Karpas-422 (cell line): ENCODE data around the gene UGT1A7. TPM values are rescaled to one million over a fixed set of nuclear protein-coding genes. Genes with fewer than 3 reads are reported as not detected.

Source experiments
- DNase-seq: peaks from one replicate; pipeline ENCODE4 v3.0.0-alpha.2; 2015
- H2AFZ ChIP-seq: fragments of 200-600 bp; sonication (generic); 2 replicates; pipeline ENCODE4 v1.6.1; 2014; ENCODE audit warnings: antibody characterized with exemption, low read length, mixed read lengths
- H3K27ac ChIP-seq: fragments of 200-600 bp; sonication (generic); 2 replicates; pipeline ENCODE4 v1.5.1; 2014; ENCODE audit warnings: mild to moderate bottlenecking, low read length, moderate library complexity
- H3K27me3 ChIP-seq: fragments of 200-600 bp; sonication (generic); 2 replicates; pipeline ENCODE4 v1.6.1; 2014; ENCODE audit warnings: low read length, mixed read lengths
- H3K36me3 ChIP-seq: fragments of 200-600 bp; sonication (generic); 2 replicates; pipeline ENCODE4 v1.6.1; 2014; ENCODE audit warnings: low read length, mixed read lengths; ENCODE audit not compliant: insufficient read depth
- H3K4me1 ChIP-seq: fragments of 200-600 bp; sonication (generic); 2 replicates; pipeline ENCODE4 v1.6.1; 2014; ENCODE audit warnings: mild to moderate bottlenecking, low read length, mixed read lengths
- H3K4me2 ChIP-seq: fragments of 200-600 bp; sonication (generic); 2 replicates; pipeline ENCODE4 v1.6.1; 2014; ENCODE audit warnings: low read length, low read depth, mild to moderate bottlenecking; ENCODE audit not compliant: poor library complexity, severe bottlenecking
- H3K4me3 ChIP-seq: fragments of 200-600 bp; sonication (generic); 2 replicates; pipeline ENCODE4 v1.5.1; 2014; ENCODE audit warnings: mild to moderate bottlenecking, antibody characterized with exemption, low read length, mixed read lengths
- H3K79me2 ChIP-seq: fragments of 200-600 bp; sonication (generic); 2 replicates; pipeline ENCODE4 v1.6.1; 2014; ENCODE audit warnings: mild to moderate bottlenecking, low read length, mixed read lengths
- H3K9ac ChIP-seq: fragments of 200-600 bp; sonication (generic); 2 replicates; pipeline ENCODE4 v1.6.0; 2014; ENCODE audit warnings: low read length
- H3K9me2 ChIP-seq: fragments of 200-600 bp; sonication (generic), shearing (Covaris generic); replicated peaks from 2 replicates; pipeline ENCODE4 v1.6.0; 2014; ENCODE audit warnings: mild to moderate bottlenecking, low read length, moderate library complexity; ENCODE audit not compliant: insufficient read depth
- H3K9me3 ChIP-seq: fragments of 300-700, 200-600 bp; sonication (generic); 2 replicates; pipeline ENCODE4 v1.6.1; 2014; ENCODE audit warnings: low read length, mixed read lengths
- H4K20me1 ChIP-seq: fragments of 200-600 bp; sonication (generic); 2 replicates; pipeline ENCODE4 v1.6.1; 2014; ENCODE audit warnings: mild to moderate bottlenecking, antibody characterized with exemption, low read length, low read depth; ENCODE audit not compliant: insufficient read depth
- total RNA-seq: library from RNA; depleted of rRNA; stranded (reverse); fragments of >200 nt; shearing (Covaris generic); gene quantifications from 2 replicates; pipeline ENCODE4 v1.2.3, GENCODE V29; 2014; ENCODE audit warnings: low replicate concordance

The UGT1A7 gene
- total RNA-seq, 1 experiment from 2014 or later = not detected

- no peak for DNase-seq
- Histone ChIP-seq H2AFZ (no peak within 1 kb of the TSS), H3K9me3 (no peaks in the 10 kb centered on the region), H3K4me3 (no peak within 1 kb of the TSS), H3K27ac (no peak within 1 kb of the TSS), H3K27me3 (no peaks in the 10 kb centered on the region), H3K9ac (no peak within 1 kb of the TSS), H4K20me1 (no peaks in the 10 kb centered on the region), H3K36me3 (no peaks in the 10 kb centered on the region), H3K79me2 (no peaks in the 10 kb centered on the region), H3K4me1 (peaks cover 11% of the 10 kb centered on the region), H3K4me2 (no peak within 1 kb of the TSS), H3K9me2 (no peaks in the 10 kb centered on the region)
Observed at GRCh38 chr2:233778030-233778429, 96.3 kb downstream of the UGT1A7 start, which contains the start of gene MROH2A. TSS of gene MROH2A (plus strand) at chr2:233778330. CDS start at chr2:233779359, 1,029 bp downstream.

GRCh38 chr2:233779722-233780121 is 98.0 kb downstream of the UGT1A7 start:
- Histone ChIP-seq H3K4me3 (no peak overlapping the region), H2AFZ (no peak overlapping the region), H3K9me2 (no peaks in the 10 kb centered on the region), H3K79me2 (no peaks in the 10 kb centered on the region), H3K27me3 (no peaks in the 10 kb centered on the region), H3K9ac (no peak overlapping the region), H4K20me1 (no peaks in the 10 kb centered on the region), H3K9me3 (no peaks in the 10 kb centered on the region), H3K4me1 (peaks cover 11% of the 10 kb centered on the region), H3K27ac (no peak overlapping the region), H3K36me3 (no peaks in the 10 kb centered on the region), H3K4me2 (no peak overlapping the region)
- DNase-seq = no peak

DNA sequence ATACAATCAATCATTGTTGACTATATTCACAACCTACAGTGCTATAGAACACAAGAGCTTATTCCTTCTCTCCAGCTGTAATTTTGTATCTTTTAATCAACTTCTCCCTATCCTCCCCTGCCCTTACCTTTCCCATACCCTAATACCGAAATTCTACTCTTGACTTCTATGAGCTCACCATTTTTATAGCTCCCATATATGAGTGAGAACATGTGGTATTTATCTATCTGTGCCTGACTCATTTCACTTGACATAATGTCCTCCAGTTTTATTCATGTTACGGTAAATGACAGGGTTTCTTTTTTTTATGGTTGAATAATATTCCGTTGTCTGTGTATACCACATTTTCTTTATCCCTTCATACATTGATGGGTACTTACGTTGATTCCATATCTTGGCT is 99.1 kb downstream of the UGT1A7 start:
- DNase-seq = no peak
- Histone ChIP-seq H3K9me2 (no peaks in the 10 kb centered on the region), H3K27ac (no peak overlapping the region), H3K4me1 (peaks cover 19% of the 10 kb centered on the region), H4K20me1 (no peaks in the 10 kb centered on the region), H3K9me3 (no peaks in the 10 kb centered on the region), H3K4me3 (no peak overlapping the region), H3K36me3 (no peaks in the 10 kb centered on the region), H2AFZ (no peak overlapping the region), H3K4me2 (no peak overlapping the region), H3K27me3 (no peaks in the 10 kb centered on the region), H3K9ac (no peak overlapping the region), H3K79me2 (no peaks in the 10 kb centered on the region)

DNA sequence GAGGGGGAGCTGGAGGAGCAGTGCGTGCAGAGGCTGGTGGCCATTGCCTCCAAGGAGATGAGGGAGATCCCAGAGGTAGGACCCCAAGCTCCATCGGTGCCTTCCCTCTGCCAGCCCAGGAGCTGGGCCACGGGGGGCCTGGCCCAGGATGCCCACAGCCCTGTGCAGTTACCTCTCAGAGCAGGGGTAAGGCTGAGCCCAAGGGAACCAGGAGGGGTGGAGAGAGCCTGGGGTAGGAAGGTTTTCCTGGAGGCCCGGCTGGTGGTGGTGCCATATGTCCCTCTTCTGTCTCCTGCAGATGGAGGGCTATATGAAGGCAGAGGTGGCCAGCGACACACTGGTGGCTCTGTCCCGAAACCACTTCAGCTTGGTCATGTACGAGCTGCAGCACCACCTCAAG is 107.9 kb downstream of the UGT1A7 start:
- no peak overlapping the region for H3K4me3 ChIP-seq
- no peaks in the 10 kb centered on the region for H3K36me3 ChIP-seq
- DNase-seq = no peak
- no peaks in the 10 kb centered on the region for H3K79me2 ChIP-seq
- no peaks in the 10 kb centered on the region for H3K9me3 ChIP-seq
- H3K9me2 ChIP-seq = no peaks in the 10 kb centered on the region
- no peak overlapping the region for H2AFZ ChIP-seq
- peaks cover 11% of the 10 kb centered on the region for H3K4me1 ChIP-seq
- H3K27ac ChIP-seq = no peak overlapping the region
- H3K27me3 ChIP-seq = no peaks in the 10 kb centered on the region; the same call in 1 of the 2 replicates
- H3K4me2 ChIP-seq = no peak overlapping the region
- no peak overlapping the region for H3K9ac ChIP-seq
- no peaks in the 10 kb centered on the region for H4K20me1 ChIP-seq

- Histone ChIP-seq H3K9me3 (no peaks in the 10 kb centered on the region), H2AFZ (no peak overlapping the region), H3K4me1 (peaks cover 3% of the 10 kb centered on the region; the same call in 1 of the 2 replicates), H3K27me3 (no peaks in the 10 kb centered on the region; the same call in 1 of the 2 replicates), H3K36me3 (no peaks in the 10 kb centered on the region), H3K9ac (no peak overlapping the region), H3K27ac (no peak overlapping the region), H3K4me2 (no peak overlapping the region), H4K20me1 (no peaks in the 10 kb centered on the region), H3K4me3 (no peak overlapping the region), H3K79me2 (no peaks in the 10 kb centered on the region), H3K9me2 (no peaks in the 10 kb centered on the region)
- DNase-seq = no peak
Observed at GRCh38 chr2:233791151-233791882, 109.6 kb downstream of the UGT1A7 start.

DNA sequence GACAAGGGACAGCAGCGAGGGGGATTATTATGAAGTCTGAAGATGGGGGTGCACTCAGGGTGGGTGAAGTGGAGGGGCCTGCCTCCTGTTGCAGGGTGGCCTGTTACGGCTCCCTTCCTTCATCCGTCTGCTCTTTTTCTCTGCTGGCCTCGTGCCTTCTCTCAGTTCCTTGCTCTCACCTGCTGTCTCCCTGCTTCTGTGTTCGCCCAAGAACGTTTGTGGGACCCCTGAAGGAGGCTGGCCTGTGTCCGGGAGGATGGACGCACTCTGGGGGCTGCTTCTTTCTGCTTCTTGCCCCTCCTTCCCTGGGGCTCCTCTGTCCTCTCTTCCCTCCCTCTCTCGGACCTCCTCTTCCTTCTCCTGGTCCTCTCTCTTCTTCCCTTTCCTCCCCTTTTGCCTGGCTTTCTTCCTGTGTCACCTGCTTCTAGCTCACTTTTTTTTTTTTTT is 110.2 kb downstream of the UGT1A7 start:
- Histone ChIP-seq H3K4me2 (no peak overlapping the region), H3K79me2 (no peaks in the 10 kb centered on the region), H3K36me3 (no peaks in the 10 kb centered on the region), H4K20me1 (no peaks in the 10 kb centered on the region), H3K27me3 (no peaks in the 10 kb centered on the region), H3K4me1 (peaks cover 3% of the 10 kb centered on the region; the same call in 1 of the 2 replicates), H3K27ac (no peak overlapping the region), H3K4me3 (no peak overlapping the region), H2AFZ (no peak overlapping the region), H3K9ac (no peak overlapping the region), H3K9me2 (no peaks in the 10 kb centered on the region), H3K9me3 (no peaks in the 10 kb centered on the region)
- DNase-seq = no peak

- Histone ChIP-seq H4K20me1 (no peaks in the 10 kb centered on the region), H3K36me3 (no peaks in the 10 kb centered on the region), H3K9ac (no peak overlapping the region), H3K4me1 (peaks cover 3% of the 10 kb centered on the region; the same call in 1 of the 2 replicates), H3K79me2 (no peaks in the 10 kb centered on the region), H2AFZ (no peak overlapping the region), H3K4me2 (no peak overlapping the region), H3K4me3 (no peak overlapping the region), H3K27ac (no peak overlapping the region), H3K9me3 (no peaks in the 10 kb centered on the region), H3K9me2 (no peaks in the 10 kb centered on the region), H3K27me3 (no peaks in the 10 kb centered on the region)
- no peak for DNase-seq
Observed at GRCh38 chr2:233792720-233793119, 111.0 kb downstream of the UGT1A7 start.

DNA sequence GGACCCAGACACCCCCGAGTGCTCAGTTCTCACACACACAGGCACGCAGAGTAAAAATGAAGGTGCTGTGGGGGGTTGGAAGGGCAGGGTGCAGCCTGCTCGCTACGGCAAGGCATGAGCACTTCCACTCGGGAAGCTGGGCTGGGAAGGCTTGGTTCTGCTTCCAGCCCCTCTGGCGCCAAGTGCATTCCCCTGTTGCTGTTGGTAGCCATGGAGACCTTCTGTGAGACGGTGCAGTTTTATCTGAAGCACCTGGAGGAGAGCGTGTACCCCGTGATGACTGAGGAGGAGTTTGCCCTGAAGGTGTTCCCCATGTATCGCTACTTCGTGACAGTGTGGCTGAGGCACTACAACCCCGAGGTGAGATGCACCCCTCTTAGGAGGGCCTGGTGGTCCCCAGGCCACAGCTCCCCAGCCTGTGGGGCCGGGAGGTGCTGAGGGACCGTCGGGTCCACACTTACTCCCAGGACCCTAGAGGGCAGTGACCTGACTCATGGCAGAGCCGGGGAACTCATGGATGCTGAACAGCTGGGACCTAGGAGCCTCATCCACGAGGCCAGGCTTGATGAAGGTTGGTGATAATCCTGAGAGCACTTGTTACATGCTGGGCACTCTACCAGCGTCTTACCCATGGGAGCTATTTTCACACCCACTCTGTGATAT is 111.9 kb downstream of the UGT1A7 start:
- Histone ChIP-seq H3K27ac (no peak overlapping the region), H3K9ac (no peak overlapping the region), H3K79me2 (no peaks in the 10 kb centered on the region), H3K4me3 (no peak overlapping the region), H3K9me2 (no peaks in the 10 kb centered on the region), H3K36me3 (no peaks in the 10 kb centered on the region), H3K4me1 (peaks cover 3% of the 10 kb centered on the region; the same call in 1 of the 2 replicates), H3K4me2 (no peak overlapping the region), H4K20me1 (no peaks in the 10 kb centered on the region), H3K27me3 (no peaks in the 10 kb centered on the region), H3K9me3 (no peaks in the 10 kb centered on the region), H2AFZ (no peak overlapping the region)
- DNase-seq = no peak
